ENCODE results near the gene EIF2D.

Gene EIF2D

GRCh38 chr1:206544562-206545257, 67.6 kb downstream of the EIF2D start:
- peak; percentile 54 for DNase-seq
